GM21360 (cell line): Measurements from ENCODE around the gene PDGFC.

Source experiments
- ATAC-seq: cut with Tn5 transposase; IDR thresholded peaks from one replicate; pipeline ENCODE4 v1.9.1; 2021; ENCODE audit warnings: mild to moderate bottlenecking, moderate library complexity; ENCODE audit not compliant: unreplicated experiment

The PDGFC gene

DNA sequence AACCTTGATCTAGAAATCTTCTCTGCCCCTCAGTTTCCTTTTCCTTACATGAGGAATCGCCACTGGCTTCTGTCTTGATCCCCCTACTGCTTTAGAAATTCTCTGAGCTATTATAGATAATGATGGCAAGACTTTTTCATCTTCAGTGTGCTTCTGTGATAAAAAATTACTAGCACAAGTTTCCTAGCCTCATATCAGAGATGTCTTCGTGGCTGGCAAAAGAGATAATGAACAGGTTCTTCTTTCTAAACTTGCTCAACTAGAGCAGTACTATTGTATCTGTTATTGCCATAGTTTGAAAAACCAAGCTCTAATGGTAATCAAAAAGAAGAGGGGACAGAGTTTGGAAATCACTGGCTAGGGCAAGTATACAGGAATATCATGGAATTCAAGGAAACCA is 4.1 kb upstream of the PDGFC start:
- no peak for ATAC-seq

DNA sequence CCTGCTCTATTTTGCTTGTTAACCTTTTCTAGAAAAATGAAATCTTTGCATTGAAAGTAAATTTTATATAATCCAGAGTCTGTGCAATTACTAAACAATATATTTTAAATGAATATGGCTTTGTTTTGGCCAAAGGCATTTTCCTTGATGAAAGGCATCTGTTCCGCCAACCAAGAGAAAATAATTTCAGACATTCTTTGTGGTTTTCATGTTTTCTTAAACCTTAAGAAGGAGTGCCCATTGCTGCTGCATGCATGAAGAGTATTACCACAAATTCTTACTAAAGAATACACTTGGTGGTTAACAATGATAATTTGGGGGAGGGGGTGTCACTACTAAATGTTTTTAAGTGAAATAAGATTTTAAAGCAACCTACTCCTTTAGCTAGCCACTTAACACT is 2.7 kb upstream of the PDGFC start:
- no peak for ATAC-seq

DNA sequence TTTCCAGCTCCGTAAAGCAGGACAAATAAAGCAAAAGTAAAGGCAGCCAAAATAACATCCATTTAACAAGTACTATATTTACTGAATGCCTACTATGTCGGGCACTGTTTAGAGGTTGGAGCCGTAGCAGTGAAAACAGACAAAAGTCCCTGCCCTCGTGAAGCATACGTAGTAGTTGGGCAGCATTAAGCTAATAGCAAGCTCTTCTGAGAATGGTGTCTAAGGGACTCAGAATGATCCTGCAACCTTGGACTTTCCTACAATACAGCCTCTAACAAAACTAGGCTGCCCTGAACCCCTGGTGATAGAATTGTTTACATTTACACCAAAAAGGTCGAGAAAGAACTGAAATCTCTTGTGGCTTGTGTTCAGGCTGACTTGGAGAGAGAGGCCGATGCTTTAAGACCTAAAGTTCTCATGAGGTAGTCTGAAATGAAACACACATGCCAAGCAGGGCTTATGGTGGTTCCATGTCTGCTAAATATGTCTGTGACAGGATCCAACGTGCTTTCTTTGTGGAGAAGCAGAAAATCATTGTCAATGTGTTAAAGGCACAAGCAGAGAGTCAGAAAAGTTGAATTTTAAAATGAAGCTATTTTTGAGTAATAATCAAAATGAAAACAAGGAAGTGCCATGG is 898 bp upstream of the PDGFC start:
- ATAC-seq, result no peak

DNA sequence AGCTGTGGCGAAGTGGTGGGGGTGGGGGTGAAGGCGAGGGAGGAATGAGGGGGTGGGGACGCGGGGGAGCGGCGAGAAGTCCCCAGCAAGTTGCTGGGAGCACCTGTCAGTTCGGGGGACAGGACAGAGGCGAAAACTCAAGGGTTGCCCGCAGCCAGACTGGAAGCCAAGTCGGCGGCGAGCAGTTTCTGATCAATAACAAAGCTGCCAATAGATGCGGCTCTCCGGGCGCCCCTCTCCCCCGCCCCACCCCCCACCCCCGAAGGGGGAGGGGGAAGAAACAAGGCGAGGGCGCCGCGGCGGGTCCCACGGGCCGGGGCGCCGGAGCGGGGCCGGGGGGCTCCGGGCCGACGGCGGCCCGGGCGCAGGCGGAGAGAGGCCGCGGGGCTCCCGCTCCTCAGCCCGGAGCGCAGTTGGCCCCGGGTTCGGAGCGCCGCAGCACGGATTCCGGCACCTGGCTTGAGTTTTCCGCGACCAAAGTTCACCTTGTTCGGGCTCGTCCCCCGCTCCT is 379 bp downstream of the PDGFC start:
- no peak for ATAC-seq

DNA sequence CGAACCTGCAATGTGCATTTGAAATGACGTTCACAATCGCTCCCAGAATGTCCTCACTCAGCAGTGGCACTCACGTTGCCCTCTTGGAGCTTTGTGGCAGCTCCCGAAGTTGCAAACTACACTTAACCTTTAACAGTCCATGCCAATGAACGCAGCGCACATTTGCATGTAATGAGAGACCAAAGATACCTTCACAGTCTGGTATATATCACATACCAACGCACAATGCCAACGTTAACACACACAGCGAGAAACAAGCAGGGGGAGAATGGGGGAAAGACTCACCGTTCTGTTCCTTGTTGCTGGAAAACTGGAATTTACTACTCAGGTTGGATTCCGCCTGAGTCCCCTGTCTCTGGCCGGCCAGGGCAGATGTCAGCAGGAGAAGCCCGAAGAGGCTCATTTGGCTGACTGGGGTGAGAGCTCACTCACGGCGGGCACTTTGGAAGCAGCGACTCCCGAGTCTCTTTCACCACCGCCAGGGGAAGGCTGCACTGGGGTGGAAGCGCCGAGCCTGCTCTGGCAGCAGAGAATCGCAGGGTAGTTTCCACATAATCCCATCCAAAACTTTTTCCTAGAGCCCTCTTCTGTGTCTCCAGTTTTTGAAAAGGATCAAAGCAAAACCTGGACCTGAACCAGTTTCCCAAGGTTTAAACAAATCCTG is 966 bp downstream of the PDGFC start:
- no peak for ATAC-seq

DNA sequence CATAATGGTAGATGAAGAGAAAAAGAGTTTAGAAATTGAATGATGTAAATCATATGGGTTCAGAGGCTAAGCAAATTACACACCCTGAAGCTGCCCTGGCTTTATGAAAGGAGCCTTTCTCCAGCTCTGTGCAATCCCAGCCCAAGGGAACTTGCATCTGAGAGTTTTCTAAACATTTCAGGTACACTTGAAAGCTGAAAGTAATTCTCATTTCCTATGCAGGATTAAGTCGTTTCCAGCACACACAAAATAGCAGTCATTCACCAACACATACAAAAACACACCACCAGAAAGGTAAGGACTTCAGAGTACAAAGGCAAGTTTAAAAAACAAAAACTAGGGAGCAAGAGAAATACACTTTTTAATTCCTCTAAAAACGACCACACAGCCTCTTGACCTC is 1.7 kb downstream of the PDGFC start:
- no peak for ATAC-seq

DNA sequence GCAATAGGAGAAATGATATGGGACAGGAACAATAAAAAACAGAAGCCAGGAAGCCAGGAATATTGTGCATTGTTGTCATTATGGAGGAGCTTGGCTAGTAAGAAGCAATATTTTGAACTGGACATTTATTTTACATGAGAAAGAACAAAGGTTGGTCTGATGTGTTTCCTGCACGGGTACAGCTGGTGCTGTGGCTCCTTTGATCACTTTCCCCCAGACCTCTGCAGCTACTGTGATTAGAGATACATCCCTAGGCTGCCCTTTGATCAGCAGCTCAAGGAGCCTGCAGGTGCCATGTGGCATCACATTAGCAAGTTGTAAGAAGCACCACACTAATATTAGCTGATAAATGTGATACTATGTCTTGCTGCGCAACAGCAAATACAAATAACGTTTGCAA is 2.5 kb downstream of the PDGFC start:
- ATAC-seq, result no peak

DNA sequence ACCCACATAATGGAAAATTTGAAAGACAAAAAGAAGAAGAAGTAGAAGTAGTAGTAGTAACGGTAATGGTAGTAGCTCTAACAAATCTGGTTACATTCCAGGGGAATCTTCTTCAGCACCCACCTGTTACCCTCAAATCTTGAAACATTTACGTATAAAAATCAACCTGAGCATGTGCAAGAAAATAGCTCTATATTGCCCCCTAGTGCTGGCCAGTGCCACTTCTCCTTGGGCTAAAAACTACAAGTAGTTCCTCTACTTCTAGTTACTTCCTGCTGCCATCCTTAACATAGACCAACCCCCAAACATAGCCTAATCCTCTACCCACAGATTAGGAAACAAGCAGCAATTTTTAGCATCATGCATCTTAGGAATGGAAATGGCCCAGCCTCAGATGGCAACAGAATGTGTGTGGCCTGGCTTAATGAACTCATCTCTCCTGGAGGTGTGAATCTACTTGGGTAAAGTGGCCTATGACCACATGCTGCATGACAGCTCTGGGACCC is 3.1 kb downstream of the PDGFC start:
- ATAC-seq, result peak; percentile 76

DNA sequence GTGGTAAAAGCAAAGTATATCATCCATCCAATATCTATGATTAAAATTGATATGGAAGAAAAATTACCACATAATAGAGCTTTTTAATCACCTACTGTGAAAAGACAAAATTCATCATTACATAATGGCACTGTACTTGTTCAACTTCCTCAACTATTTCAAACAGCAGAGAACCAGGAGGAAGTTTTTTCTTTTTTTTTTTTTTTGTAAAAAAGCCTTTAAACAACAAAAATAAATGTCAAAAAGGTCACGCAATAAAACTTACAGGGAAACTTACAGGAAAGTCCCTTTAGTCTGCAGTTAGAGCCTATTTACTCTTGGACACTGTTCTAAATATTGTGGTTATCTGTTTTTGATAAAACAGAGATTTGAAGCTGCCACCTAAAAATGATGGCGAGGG is 4.8 kb downstream of the PDGFC start:
- ATAC-seq, result no peak

DNA sequence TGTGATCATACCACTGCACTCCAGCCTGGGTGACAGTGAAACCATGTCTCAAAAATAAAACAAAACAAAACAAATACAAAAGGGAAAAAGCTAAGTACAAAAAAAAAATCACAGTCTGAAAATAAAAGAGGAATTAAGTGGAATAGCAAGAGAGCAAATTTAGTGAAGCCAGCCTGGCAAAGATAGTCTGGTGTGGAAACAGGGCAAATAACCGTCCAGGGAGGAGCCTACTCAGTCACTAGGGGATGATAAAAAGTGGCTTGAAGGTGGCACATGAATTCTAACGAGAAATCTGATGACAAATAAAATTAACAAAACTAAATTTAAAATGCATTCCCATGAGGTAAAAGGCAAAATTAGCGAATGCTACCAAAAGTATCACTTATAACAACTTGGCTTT is 8.2 kb downstream of the PDGFC start:
- ATAC-seq, result no peak

DNA sequence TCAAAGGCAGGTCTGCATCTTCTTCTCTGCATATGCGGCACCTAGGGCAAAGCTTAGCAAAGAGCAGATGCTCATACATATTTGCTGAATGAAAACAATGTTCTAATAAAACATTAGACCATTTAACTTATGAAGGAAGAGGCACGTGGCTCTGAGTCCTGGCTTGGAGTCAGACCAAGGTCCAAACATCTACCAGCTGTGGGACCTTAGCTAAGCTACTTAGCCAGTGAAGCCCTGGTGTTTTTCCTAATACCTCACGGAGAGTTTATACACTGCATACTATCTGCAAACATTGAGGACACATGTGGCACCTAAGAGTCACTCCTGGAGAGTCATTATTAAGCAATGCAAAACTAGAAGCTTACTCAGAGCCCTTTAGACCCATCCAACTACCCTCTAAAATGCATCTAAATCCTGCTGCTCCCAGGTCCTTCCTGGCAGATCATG is 9.0 kb downstream of the PDGFC start:
- no peak for ATAC-seq

DNA sequence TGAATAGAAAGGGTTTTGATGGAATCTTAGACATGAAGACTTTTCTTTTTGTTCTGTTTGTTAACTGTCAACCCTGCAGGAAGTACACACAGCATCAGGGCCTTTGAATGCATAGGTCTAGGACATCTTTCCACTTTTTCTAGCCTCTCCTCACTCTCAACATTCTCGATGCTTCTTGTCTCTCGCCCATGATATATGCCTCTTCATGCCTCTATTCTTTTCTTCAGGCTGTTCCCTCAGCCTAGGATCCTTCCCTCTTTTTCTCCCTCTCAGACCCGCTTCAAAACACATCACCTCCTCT is 9.6 kb downstream of the PDGFC start:
- no peak for ATAC-seq

DNA sequence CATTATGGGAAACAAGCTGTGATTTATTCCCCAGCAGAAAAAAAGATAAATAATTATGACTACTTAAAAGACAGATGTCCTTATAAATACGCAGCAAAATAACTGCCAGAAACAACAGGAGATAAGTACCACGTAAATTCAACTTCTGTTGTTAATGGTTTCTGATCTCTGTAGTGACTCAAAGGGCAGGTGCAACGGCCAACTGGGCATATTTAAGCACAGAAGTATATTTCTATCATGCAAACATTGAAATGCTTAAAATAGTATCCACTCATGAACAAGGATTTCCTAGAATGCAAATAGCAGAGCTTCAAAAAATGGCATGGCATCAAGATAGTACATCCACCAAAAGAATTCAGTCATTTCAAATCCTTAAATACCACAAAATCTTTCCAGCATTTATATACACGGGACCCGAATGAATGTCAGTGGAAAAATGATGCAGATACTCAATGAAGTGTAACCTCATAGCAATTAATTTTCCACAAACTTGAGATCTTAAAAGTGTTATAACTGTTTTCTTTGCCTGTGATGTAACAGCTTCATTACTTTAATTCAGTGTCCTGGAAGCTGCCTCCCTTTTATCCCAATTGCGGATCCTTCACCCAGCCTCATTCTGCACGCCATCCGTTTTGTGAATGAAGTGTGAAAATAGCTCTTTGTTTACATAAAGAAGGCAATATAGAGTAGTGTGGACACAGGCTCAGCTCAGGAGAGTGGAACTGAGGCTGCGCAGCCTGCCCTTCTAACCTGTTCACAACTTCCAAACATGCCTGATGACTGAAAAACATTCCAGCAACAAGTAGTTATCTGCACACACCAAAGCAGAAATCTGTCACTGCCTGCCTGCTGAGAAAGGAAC is 10.2 kb downstream of the PDGFC start:
- no peak for ATAC-seq

DNA sequence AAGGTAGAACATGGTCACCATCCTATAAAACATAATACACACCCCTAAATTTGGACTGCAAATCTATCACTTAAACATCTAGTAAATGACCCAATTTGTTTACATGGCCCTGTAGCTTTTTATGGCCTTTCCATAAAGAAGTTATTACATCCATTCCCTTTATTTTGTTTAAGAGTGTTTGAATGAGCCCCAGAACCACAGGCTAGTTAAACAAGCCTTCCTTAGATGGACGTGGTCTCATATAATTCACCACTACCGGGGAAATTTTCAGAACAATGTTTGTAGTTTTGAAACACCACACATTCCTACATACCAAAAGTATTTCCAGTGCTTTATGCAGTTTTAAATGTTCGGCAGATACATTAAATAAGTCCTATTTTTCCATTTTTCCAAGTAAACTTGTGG is 12.3 kb downstream of the PDGFC start:
- ATAC-seq, result no peak

DNA sequence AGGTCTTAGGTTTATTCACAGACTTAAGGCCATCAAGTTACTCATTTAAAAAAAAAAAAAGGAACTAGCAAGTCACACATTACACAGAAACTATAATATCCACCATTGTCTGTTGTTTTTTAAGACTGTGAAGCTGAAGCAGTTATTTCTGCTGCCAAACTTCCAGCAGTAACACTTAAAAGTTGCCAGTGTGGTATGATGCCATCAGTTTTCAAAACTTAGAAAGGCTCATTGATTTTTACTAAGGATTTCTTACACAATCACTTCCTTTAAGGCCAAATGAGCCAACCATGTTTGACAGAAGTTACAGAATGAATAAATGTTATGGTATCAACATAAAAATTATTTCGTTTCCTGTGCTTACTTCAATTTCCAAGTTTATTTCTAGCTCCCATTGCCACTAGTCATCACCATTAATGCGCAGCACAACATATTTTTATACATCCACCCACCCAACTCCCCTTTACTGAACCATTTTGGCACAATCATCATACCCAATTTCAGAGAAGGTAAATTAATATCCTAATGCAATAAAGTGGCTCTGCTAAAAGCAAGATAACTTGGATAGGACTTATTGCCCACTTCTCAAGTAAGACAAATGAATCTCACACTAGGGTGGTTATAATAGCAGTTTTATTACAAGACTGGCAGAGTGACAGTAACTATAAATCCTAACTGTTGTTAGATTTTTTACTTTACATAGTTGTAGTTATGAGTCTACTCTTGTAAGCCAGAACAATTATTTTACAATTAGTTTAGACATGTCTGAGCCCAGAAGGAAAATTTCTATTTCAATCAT is 13.1 kb downstream of the PDGFC start:
- no peak for ATAC-seq

DNA sequence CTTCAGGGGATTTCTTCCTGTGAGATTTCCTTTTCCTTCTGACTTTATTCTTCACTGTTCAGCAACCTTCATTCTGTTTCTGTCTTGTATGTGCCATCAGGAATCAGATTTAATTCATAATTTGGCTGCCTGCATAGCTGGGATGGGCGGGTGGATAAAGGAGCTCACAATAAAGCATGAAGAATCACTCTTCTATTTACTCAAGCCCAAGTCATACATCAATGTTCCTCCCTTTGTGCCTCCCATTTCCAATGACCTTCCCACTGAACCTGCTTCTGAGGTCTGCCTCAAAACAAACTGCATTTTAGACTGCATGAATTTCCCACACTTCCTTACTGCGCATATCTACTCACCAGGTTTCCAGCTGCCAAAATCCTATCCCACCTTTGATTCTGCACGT is 14.0 kb downstream of the PDGFC start:
- ATAC-seq, result no peak

DNA sequence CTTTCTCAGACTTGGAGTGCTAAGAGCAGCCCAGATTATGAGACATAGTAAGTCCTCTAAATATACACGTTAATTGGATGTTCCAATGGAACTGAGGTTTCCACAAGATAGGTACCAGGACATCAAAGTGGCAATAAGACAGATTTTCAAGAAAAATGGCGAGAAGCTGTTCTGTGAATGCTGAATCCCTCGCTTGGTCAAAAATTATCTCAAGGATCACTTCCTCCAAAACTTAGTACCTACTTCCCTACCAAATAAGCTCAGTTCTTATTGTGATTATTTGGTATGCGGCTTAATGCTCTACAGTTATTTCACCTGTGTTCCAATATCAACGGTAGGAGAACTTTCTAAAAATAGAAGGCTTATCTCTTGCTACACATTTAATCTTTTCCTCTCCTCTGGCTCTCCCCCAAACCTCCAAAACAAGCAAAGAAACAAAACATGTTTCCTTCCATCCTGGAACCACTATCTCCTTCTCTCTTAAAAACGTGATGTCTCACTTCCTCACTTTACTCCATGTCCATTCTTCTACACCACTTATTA is 14.7 kb downstream of the PDGFC start:
- ATAC-seq, result no peak

DNA sequence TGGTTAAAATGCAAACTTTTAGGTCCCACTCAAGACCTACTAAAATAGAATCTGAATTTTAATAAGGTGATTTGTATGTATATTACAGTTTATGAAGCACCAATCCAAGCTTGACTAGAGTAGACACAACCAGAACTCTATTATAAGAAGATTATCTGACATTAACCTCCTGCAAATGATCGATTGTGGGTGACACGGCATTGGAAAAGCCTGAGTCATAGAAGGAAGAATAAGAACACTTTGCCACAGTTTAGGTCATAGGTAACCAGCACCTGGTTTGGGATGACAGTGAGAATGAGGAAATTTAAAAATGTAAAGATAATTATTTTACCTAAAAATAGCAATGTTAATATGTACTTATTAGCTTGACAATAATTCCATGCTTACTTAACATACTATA is 15.2 kb downstream of the PDGFC start:
- ATAC-seq, result no peak

DNA sequence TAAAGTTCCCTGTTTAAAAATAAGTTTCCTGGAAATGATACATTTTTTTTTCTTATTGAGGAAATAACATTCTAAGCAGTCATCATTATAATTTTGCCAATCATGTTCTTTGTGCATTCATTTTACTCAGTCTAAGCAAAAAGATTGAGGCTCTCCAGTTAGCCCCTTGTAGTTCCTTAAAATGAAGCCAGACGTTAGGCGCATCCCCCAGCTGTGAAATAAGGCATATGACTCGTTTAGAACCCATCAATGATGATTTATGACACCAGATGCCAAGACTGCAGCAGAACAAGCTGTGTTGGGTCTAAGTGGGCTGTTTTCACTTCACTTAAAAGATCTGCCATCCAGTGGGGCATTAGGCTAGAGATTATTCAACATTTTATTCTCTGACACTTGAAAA is 17.0 kb downstream of the PDGFC start:
- no peak for ATAC-seq

DNA sequence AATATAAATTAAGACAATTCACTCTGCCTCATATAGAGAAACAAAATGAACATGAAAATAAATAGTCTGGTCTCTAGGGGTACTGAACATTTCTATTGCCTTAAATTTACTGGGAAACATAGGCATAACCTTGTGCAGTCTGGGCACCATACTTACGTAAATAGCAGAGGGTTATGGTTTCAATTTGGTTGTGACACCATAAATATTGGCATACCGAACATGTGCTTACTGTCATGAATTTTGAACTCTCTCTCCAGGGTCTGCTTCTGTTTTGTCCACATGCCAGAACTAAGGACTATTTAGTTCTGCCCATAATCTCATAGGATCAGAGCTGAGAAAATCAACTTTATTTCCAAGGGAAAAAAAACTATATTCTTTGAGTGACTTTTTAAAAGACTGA is 17.6 kb downstream of the PDGFC start:
- no peak for ATAC-seq

DNA sequence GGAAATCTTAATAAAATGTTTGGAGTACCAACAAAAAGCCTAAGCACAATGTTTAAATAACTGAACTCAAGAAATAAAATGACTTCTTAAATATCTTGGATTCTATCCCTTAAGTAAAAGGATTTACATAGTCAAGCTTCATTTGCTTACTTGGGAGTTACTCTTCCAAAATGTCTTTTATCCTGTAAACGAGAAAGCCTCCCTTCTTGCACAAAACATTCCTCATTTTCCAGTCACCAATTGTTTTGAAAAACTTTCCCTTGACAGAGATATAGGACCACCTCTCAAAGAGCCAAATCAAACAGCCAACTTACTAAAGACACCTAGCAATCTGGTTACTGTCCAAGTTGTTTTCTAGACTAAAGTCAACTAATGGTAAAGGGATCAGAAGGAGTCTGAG is 18.6 kb downstream of the PDGFC start:
- no peak for ATAC-seq
